ENCODE data around the gene CABLES2. TPM values are rescaled to one million over a fixed set of nuclear protein-coding genes. Genes with fewer than 3 reads are reported as not detected.

The CABLES2 gene
- total RNA-seq, 1 experiment from 2014 or later: 7.5 TPM

Other genes starting within 250 kb of the CABLES2 start
- gene MTG2, start 224.3 kb downstream of the CABLES2 start, total RNA-seq (2021): 26.6 to 33.0 TPM (median 27.9 TPM) in 3 replicates
- gene HRH3, start 187.0 kb downstream of the CABLES2 start, total RNA-seq (2021): 2.9 to 3.4 TPM (median 3.3 TPM) in 3 replicates
- 37.8 to 49.5 TPM (median 39.4 TPM) in 3 replicates for gene OSBPL2, start 168.8 kb downstream of the CABLES2 start, total RNA-seq (2021)
- gene ADRM1, start 104.3 kb downstream of the CABLES2 start, total RNA-seq (2021): 146 to 160 TPM (median 147 TPM) in 3 replicates
- 298 to 329 TPM (median 323 TPM) in 3 replicates for gene LAMA5, start 40.0 kb downstream of the CABLES2 start, total RNA-seq (2021)
- gene RPS21, start 20.2 kb downstream of the CABLES2 start, total RNA-seq (2021): 2,016 to 2,119 TPM (median 2,047 TPM) in 3 replicates
- 0.99 to 1.5 TPM (median 1.4 TPM) in 3 replicates for gene RBBP8NL, start 20.3 kb upstream of the CABLES2 start, total RNA-seq (2021)
- 1.4 to 2.3 TPM (median 1.6 TPM) in 3 replicates for gene GATA5, start 68.7 kb upstream of the CABLES2 start, total RNA-seq (2021)
- gene SLCO4A1, start 235.2 kb upstream of the CABLES2 start, total RNA-seq (2021): 15.2 to 19.9 TPM (median 18.5 TPM) in 3 replicates